Transverse colon (tissue), 4 donors: Measurements from ENCODE around the gene ZNF273. TPM values are rescaled to one million over a fixed set of nuclear protein-coding genes. Genes with fewer than 3 reads are reported as not detected.

Experiments used
- DNase-seq: peaks from one replicate; pipeline ENCODE4 v3.0.0-alpha.2; 2019
- H3K27ac ChIP-seq, 4 donors: fragments of 200-600 bp; sonication (generic); 2 replicates each; pipeline ENCODE4 v1.5.1; 2016 to 2018; ENCODE audit warnings: inconsistent platforms in 4 of 4
- H3K27me3 ChIP-seq: fragments of 200-600 bp; sonication (generic); 2 replicates; pipeline ENCODE4 v1.5.1; 2017; ENCODE audit warnings: inconsistent platforms
- H3K36me3 ChIP-seq, 4 donors: fragments of 200-600 bp; sonication (generic); 2 replicates each; pipeline ENCODE4 v1.5.1; 2017 to 2019; ENCODE audit warnings: inconsistent platforms in 4 of 4
- H3K4me1 ChIP-seq, 4 donors: fragments of 200-600 bp; sonication (generic); 2 replicates each; pipeline ENCODE4 v1.5.1; 2017 to 2020; ENCODE audit warnings: inconsistent platforms in 4 of 4
- H3K4me3 ChIP-seq, 4 donors: fragments of 200-600 bp; sonication (generic); 1 replicate in 1 of 4; 2 replicates in 3 of 4; pipeline versions ENCODE4 v1.5.1 to v1.6.1; 2017 to 2019; ENCODE audit warnings: inconsistent platforms in 4 of 4
- H3K9me3 ChIP-seq, 2 donors: fragments of 200-600 bp; sonication (generic); 2 replicates each; pipeline ENCODE4 v1.5.1; 2017 to 2019; ENCODE audit warnings: inconsistent platforms in 2 of 2
- EP300 ChIP-seq: sonication (generic); formaldehyde crosslinking; IDR thresholded peaks from one replicate; pipeline ENCODE4 v1.6.1; 2017; ENCODE audit warnings: antibody characterized with exemption, low read depth
- POLR2A ChIP-seq: fragments of 450-650 bp; IDR thresholded peaks from one replicate; pipeline ENCODE4 v1.6.1; 2016; ENCODE audit warnings: antibody characterized with exemption, mild to moderate bottlenecking, moderate library complexity
- POLR2AphosphoS5 ChIP-seq, 3 donors: sonication (generic); formaldehyde crosslinking; IDR thresholded peaks; one replicate each; pipeline ENCODE4 v1.6.1; 2016; ENCODE audit warnings: antibody characterized with exemption in 3 of 3
- WGBS, 2 donors: methylation state at CpG; one replicate each; pipeline ENCODE4 v1.1.5; 2018; ENCODE audit warnings: low coverage in 1 of 2; 5-methylcytosine and 5-hydroxymethylcytosine counted together
- in situ Hi-C, 4 donors: fragments of 200-750 bp; cut with MboI; loops; one replicate each; pipeline versions ENCODE4 v1.15.0 to v1.15.1; 2017; ENCODE audit warnings: low sequenced_read_pairs in 3 of 4, low pct_ligation_motif_present in 1 of 4, low pct_unique_long_range_greater_than_20kb in 1 of 4
- intact Hi-C: fragments of 100-400 bp; cut with DNase I; formaldehyde crosslinking; loops from one replicate; pipeline ENCODE4 v1.15.1; 2023; ENCODE audit warnings: low total_unique reads
- total RNA-seq, 4 donors: library from RNA; depleted of rRNA; stranded (reverse); fragments of >200 nt; gene quantifications; one replicate each; pipeline ENCODE4 v1.1.0, GENCODE V29; 2016
- TF ChIP-seq, protein P1 (sequence below), 5 experiments: fragments of 200-600 bp in 3 of 5; fragments of 450-650 bp in 2 of 5; sonication (generic) in 3 of 5; IDR thresholded peaks; 1 replicate in 2 of 5; 2 replicates in 3 of 5; pipeline ENCODE4 v1.5.1; 2016 to 2017; ENCODE audit warnings: antibody characterized with exemption in 5 of 5, inconsistent platforms in 3 of 5, mild to moderate bottlenecking in 2 of 5, moderate library complexity in 1 of 5

ZNF273 gene
- total RNA-seq, 4 donors from 2014 or later: 4.1 to 14.9 (median 5.7) TPM

DNA sequence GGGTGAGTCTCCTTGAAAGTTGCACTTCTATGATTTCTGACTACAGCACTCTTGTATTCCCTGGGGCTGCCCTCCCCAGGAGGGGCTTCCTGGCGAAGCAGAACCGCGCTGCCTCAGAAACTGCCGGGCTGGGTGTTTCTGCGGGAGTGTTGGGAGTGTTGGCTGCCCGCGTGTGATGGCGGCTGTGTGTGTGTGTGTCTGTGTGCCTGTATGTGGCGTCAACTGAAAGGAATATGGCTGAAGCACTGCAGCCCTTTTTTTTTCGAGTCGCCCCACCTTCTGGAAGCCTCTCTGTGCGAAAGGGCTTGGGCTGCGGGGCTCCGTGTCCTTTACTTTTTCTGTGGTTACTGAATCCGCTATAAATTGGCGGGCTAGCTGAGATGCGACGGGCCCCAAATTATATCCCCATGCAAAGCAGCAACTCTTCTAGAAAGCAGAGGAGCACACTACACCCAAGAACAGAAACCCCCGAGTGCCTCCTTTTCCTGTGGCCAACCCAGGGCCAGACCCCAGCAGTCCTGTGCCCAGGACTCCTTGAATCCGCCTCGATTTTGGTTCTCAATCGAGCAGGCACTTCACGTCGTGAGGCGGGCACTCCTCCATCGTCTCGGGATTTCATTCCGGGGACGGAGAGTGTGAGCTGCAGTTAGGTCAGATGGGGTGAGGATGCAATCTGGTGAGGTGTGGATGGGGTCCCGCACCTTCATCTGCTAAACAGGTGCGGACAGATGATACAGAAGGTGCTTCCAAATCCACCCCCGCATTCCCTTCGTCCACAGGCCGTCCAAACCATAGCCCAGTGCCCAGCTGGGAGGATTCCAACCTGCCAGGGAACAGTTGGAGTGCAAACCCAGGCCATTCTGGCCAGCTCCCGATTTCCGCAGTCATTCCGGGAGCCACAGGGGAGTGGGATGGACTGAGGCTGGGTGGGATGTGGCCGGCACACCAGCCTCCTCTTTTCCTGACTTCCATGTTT, 22.5 kb upstream of the ZNF273 start:
- peak overlapping the region in 3 of 4 donors; percentile 38 to 76 (median 69) for H3K27ac ChIP-seq
- H3K36me3 ChIP-seq: no peaks in the 10 kb centered on the region
- intact Hi-C loops (no loop called here), in situ Hi-C loops (loop anchor here in 1 of 4 donors (25.0 kb wide), 1 partner anchor 93 kb away; the partner anchor contains the start of gene ZNF138)
- H3K9me3 ChIP-seq: no peaks in the 10 kb centered on the region
- H3K4me1 ChIP-seq: peaks cover 0 to 6% (median 2%) of the 10 kb centered on the region in 4 donors
- peaks cover 9% of the 10 kb centered on the region for H3K27me3 ChIP-seq
- no peak for DNase-seq
- WGBS, 2 donors: 94 to 96% methylated on average over 3 to 38 of the region's 38 CpGs
- TF ChIP-seq POLR2AphosphoS5 (IDR thresholded peaks at IDR 0.05): no peak
- no peak for TF ChIP-seq POLR2A
- TF ChIP-seq, protein P1, sequence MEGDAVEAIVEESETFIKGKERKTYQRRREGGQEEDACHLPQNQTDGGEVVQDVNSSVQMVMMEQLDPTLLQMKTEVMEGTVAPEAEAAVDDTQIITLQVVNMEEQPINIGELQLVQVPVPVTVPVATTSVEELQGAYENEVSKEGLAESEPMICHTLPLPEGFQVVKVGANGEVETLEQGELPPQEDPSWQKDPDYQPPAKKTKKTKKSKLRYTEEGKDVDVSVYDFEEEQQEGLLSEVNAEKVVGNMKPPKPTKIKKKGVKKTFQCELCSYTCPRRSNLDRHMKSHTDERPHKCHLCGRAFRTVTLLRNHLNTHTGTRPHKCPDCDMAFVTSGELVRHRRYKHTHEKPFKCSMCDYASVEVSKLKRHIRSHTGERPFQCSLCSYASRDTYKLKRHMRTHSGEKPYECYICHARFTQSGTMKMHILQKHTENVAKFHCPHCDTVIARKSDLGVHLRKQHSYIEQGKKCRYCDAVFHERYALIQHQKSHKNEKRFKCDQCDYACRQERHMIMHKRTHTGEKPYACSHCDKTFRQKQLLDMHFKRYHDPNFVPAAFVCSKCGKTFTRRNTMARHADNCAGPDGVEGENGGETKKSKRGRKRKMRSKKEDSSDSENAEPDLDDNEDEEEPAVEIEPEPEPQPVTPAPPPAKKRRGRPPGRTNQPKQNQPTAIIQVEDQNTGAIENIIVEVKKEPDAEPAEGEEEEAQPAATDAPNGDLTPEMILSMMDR (IDR thresholded peaks at IDR 0.05): no peak
- no peak for TF ChIP-seq EP300
- H3K4me3 ChIP-seq: no peak overlapping the region

GRCh38 chr7:64881461-64882287, 21.4 kb upstream of the ZNF273 start:
- WGBS, 2 donors: 87% methylated on average over 26 of the region's 26 CpGs; no CpG with 5 or more reads in 1 of the 2 donors
- no peaks in the 10 kb centered on the region for H3K9me3 ChIP-seq
- in situ Hi-C loops: loop anchor here in 1 of 4 donors (25.0 kb wide), 1 partner anchor 94 kb away; the partner anchor contains the start of gene ZNF138
- H3K27me3 ChIP-seq: peaks cover 9% of the 10 kb centered on the region
- H3K4me3 ChIP-seq: peak overlapping the region in 3 of 4 donors; percentile 14 to 46 (median 34)
- intact Hi-C loops: no loop called here
- no peaks in the 10 kb centered on the region for H3K36me3 ChIP-seq
- TF ChIP-seq, protein P1 (IDR thresholded peaks at IDR 0.05): no peak
- TF ChIP-seq POLR2AphosphoS5 (IDR thresholded peaks at IDR 0.05): peak in 1 of 3 donors; percentile 18
- no peak for DNase-seq
- H3K4me1 ChIP-seq: peaks cover 0 to 6% (median 2%) of the 10 kb centered on the region in 4 donors
- H3K27ac ChIP-seq: peak overlapping the region; percentile 35 to 76 (median 54)

GRCh38 chr7:64882341-64883112, 20.5 kb upstream of the ZNF273 start:
- intact Hi-C loops (no loop called here), in situ Hi-C loops (loop anchor here in 1 of 4 donors (25.0 kb wide), 1 partner anchor 95 kb away; the partner anchor contains the start of gene ZNF138)
- peak; percentile 26 for DNase-seq
- Histone ChIP-seq H3K4me1 (peaks cover 0 to 6% (median 0%) of the 10 kb centered on the region in 4 donors), H3K36me3 (no peaks in the 10 kb centered on the region), H3K9me3 (no peaks in the 10 kb centered on the region), H3K27me3 (peaks cover 15% of the 10 kb centered on the region), H3K27ac (peak overlapping the region; percentile 35 to 76 (median 54)), H3K4me3 (peak overlapping the region; percentile 14 to 46 (median 25))
- 59% methylated on average over 50 of the region's 55 CpGs; no CpG with 5 or more reads in 1 of the 2 donors for WGBS, 2 donors
- TF ChIP-seq POLR2AphosphoS5 (IDR thresholded peaks at IDR 0.05): peak in 1 of 3 donors; percentile 30
- TF ChIP-seq, protein P1 (IDR thresholded peaks at IDR 0.05): no peak
- no peak for TF ChIP-seq POLR2A
- no peak for TF ChIP-seq EP300
